ENCODE measurements around the gene SFSWAP.
A peak's percentile ranks its signal among the peaks of the same experiment; 100 is the strongest.

The SFSWAP gene

DNA sequence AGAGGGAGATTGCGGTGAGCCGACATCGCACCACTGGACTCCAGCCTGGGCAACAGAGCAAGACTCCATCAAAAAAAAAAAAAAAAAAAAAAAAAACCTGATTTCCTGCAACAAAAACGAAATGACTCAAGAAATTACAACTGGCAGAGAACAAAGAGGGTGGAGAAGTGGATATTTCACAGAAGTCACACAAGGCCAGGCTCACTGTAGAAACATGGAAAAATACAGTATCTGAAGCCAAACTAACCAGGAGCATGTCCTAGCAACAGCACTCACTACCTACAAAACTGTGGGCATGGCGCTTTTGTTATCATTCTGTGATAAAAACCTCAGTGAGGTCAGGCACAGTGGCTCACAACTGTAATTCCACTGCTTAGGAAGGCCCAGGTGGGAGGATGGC lies 105.6 kb downstream of the SFSWAP start:
- FAIRE-seq (no peak), DNase-seq (ENCODE audit: insufficient read length, low spot score) (no peak)
- no peak for TF ChIP-seq POLR2A (IDR thresholded peaks at IDR 0.05; ENCODE audit: low read depth, low read length)

DNA sequence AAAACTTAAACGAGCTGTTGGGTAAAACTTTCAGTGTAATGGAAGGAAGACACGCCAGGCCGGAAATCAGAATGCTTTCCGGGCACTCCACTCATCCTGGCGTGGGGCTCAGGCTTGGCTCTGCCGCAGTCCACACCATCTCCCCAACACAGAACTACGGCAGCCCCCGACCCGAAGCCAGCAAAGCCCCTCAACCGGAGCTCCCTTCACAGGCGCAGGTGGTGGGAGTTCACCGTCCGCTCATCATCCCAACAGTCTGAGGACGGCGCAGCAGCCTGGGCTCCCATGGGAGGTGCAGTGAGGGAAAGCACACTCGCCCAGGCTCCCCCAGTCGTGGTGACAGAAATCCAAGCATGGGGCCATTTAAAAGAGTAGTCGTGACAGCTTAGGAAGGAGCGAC lies 106.4 kb downstream of the SFSWAP start:
- FAIRE-seq: no peak
- no peak for DNase-seq (ENCODE audit: insufficient read length, low spot score)
- TF ChIP-seq POLR2A (IDR thresholded peaks at IDR 0.05; ENCODE audit: low read depth, low read length): no peak

DNA sequence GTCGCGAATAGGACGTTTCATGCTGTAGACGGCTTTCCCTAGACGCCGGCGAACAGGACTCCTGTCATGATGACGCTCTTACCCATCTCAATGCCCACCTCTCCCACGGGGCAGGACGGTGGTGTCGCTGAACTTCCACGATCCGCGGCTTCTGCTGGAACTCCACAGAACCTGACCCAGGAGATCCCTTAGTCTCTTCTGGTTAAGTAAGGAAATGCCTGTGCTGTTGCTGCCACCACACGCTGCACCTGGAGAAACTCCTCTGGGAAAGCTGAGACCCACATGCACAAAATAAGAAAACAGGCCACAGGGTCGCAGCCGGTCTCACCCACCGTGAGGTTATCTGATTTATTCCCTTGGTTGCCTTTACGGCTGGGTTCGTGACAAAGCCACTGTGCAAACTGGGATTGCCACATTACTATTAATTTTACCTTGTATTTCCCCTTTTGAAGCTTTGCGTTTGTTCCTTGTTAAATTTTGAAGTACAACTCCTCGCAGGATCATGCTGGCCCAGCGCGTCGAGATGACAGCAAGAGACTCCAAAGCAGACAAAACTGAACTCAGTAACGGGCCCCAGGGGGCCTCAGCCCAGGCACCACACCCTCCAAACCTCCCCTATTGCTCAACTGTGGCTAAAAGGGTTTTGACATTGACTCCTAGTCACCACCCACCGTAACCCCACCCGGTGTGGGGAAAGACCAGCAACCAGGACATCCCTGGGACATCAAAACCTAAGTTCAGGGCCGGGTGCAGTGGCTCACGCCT lies 108.1 kb downstream of the SFSWAP start:
- DNase-seq (ENCODE audit: insufficient read length, low spot score): no peak
- no peak for FAIRE-seq
- no peak for TF ChIP-seq POLR2A (IDR thresholded peaks at IDR 0.05; ENCODE audit: low read depth, low read length)

DNA sequence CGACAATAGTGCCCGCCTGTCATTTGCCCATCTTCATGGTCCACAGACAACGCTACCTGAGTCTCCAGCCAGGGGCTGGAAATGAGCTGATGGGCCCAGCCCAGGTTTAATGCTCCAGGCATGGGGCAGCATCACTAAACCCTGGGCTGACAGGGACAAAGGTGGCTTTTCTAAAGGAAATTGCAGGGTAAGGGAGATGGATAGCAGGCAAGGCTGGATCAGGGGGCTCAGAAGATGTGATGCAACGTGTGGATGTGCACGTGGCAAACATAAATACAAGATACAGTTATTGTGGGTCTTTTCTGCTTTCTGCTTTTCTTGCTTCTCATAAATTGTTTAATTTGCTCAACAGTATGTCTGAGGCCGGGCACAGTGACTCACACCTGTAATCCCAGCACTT lies 113.6 kb downstream of the SFSWAP start:
- no peak for FAIRE-seq
- no peak for DNase-seq (ENCODE audit: insufficient read length, low spot score)
- TF ChIP-seq POLR2A (IDR thresholded peaks at IDR 0.05; ENCODE audit: low read depth, low read length): no peak

DNA sequence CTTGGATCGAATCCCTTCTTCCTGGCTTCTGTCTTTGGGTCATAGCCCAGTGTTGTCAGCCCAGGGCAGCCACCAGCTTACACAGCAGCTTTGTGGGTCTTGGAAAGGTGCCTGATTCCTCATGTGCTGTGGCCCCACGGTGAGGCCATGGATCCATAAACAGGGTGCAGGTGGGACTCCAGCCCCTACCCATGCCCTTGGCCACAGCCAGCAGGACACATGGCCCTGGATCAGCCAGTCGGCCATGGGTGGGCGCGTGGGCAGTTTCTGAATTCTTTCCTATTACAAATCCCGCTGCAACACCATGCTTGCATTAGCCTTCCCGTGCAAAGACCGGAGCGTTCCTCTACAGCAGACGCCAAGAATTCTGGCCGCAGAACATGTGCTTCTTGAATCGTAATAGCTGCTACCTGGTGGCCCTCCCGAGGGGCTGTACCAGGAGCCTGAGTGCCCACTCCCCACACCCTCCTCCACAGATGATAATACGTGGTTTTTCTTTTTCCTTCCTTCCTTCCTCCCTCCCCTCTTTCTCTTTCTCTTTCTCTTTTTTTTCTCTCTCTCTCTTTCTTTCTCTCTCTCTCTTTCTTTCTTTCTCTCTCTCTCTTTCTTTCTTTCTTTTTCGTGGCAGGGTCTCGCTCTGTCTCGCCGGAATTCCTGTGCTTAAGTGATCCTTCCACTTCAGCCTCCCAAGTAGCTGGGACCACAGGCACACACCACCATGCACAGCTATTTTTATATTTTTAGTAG lies 114.4 kb downstream of the SFSWAP start:
- FAIRE-seq (no peak), DNase-seq (ENCODE audit: insufficient read length, low spot score) (no peak)
- no peak for TF ChIP-seq POLR2A (IDR thresholded peaks at IDR 0.05; ENCODE audit: low read depth, low read length)

DNA sequence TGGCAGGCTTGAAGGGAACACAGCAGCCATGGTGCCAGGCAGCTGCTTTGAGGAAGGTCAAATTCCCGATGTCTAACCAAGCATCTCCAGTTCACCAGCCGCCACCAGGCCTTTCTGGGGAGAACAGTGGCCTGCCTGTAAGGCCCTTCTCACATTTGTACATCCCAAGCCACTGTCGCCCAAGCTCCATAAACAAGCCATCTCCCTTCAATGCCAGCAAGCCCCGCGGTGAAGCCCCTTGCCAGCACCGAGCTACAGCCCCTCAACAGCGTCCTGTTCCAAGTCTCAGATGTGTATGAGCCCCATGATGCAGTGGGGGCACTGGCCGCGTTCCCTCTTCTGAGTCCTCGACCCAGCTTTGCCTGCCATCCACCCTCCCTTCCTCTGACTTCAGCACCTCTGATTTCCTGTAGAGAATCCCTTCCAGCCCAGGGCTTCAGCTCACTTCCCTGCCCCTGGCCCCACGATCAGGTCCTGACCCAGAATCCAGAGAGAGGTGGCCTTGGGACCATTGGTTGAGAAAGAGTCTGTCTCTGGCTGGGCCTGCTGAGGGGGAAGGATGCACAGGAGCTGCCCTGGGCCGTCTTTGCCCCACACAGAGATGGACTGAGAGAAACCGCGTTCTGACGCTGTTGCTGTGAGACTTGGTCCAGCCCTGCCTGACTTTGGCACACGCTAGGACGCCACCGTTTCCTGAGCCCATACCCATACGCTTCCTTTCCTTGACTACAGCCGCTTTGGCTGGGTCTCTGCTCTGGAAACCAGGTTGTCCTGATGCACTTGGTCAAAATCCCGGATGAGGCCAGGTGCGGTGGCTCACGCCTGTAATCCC lies 115.4 kb downstream of the SFSWAP start:
- TF ChIP-seq POLR2A (IDR thresholded peaks at IDR 0.05; ENCODE audit: low read depth, low read length): no peak
- FAIRE-seq: no peak
- no peak for DNase-seq (ENCODE audit: insufficient read length, low spot score)

DNA sequence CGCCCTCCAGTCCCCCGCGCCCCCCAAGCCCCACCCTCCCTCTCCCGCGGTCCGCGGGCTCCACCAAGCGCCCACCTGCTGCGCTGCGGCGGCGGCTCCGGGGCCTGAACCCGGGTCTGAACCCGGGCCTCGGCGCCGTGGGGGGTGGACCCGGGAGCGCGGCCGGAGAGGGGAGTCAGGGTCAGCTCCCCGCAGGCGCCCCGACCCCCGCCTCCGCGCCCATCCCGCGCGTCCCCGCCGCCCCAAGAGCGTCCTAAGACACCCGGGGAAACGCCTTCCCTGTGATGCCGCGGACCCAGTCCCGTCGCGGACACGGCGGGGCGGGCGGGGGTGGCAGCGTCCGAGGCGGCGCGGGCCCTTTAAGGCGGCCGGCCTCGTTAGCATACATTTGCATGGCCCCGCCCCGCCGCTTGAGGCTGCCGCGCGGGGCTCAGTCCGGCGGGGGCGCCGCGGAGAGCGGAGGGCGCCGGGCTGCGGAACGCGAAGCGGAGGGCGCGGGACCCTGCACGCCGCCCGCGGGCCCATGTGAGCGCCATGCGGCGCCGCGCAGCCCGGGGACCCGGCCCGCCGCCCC lies 117.2 kb downstream of the SFSWAP start, which contains the start of gene MMP17:
Gene MMP17 (plus strand): TSS at position 433 of the 574 bp plus-strand sequence. CDS start 102 bp downstream, at position 535.
- FAIRE-seq: no peak
- peak; percentile 86 for TF ChIP-seq POLR2A (IDR thresholded peaks at IDR 0.05; ENCODE audit: low read depth, low read length)
- no peak for DNase-seq (ENCODE audit: insufficient read length, low spot score)

DNA sequence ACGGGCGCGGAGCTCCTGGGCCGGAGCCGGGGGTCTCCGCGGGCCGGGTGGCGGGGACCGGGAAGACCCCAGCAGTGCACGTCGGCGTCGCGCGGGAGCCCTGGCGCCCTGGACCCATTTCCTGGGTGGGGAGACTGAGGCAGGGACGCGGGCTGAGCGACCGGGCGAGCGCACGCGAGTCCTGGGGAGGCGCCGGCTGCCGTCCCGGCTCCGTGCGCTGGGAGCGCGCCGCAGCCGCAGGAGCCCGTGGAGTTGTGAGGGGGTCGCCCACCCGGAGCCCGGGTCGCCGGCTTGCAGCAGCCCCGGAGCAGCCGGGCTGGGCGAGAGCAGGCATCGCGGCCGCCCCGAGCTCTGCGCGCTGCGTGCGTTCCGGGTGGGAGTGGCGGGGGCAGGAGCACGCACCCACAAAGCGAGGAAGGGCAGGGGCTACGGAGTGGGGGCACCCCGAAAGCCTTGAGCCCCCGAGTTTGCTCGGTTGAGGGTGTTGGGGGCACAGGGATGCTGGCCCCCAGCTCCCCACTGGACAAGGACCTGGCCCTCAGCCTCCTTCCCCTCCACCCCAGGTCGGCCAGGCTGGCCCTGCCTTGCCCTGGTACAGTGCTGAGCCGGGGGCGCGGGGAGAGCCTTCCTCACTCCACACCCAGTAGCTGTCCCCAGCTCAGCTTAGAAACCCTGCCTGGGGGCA lies 117.9 kb downstream of the SFSWAP start:
- no peak for FAIRE-seq
- no peak for DNase-seq (ENCODE audit: insufficient read length, low spot score)
- TF ChIP-seq POLR2A (IDR thresholded peaks at IDR 0.05; ENCODE audit: low read depth, low read length): no peak

DNA sequence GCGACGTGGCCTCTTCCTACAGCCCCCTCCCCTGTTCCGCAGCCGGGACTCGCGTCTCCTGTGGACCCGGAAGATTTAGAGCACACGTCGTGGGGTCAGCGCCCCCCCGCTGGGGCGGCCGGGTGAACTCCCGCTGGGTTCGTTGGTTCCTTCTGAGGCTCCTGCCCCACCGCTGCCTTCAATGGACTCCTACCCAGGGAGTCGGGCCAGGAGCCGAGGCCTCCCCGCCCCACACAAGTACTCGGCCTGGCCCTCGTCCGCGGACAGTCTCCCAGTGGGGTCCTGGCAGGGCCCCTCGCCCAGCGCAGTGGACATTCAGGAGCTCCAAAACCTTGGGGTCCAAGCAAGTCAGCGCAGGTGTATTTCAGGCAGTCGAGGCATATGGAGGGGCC lies 118.5 kb downstream of the SFSWAP start:
- FAIRE-seq (no peak), DNase-seq (ENCODE audit: insufficient read length, low spot score) (no peak)
- no peak for TF ChIP-seq POLR2A (IDR thresholded peaks at IDR 0.05; ENCODE audit: low read depth, low read length)

DNA sequence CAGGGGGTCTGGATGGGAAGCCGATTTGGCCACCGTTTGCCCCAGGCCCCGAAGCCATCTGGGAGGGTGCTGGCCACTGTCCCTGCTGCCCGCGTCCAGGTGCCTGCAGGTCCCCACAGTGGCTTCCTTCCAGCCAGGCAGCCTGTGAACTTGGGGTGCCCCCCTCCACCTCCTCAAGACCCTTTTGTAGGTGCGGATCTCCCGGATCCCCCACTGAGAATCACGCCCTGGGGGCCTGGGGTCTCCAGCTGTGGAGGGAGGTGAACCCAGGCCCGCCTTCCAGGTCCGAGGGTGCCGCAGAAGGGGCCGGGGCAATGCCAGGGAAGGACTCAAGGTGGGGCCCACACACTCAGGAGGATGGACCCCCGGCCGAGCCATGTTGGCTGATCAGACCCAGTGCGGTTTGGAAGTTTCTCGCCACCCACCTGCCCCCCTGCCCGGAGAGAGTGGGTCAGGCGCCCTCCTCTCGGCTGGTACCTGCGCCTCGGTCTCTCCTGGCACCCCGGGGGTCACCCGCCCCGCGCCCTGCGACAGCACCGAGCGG lies 119.0 kb downstream of the SFSWAP start:
- FAIRE-seq (no peak), DNase-seq (ENCODE audit: insufficient read length, low spot score) (no peak)
- no peak for TF ChIP-seq POLR2A (IDR thresholded peaks at IDR 0.05; ENCODE audit: low read depth, low read length)

DNA sequence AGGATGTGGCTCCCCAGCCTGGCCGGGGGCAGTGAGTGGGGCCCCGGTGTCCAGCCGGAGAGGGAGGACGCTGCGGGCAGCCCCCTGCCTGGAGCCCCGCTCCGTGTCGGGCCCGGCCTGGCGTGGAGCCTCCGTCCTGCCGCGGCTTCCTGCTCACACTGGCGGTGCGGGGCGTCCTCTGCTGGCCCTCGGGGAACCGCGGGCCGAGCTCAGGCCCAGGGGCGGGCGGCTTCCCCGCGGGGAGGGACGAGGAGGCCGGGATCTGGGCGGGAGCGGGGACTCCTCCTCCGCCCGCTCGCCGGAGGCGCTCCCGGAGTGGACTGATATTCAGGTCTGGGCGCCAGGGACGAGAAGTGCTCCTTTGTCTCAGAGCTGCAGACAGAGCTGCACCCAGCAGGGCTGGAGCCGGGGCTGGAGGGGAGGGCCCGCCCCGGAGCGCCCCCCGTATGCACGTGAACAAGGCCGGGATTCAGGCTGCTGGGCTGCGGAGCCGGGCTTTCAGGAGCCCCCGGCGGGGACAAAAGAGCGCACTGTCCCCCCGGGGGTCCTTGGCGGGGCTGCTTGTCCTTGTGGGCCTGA lies 119.5 kb downstream of the SFSWAP start:
- DNase-seq (ENCODE audit: insufficient read length, low spot score): peak; percentile 88

DNA sequence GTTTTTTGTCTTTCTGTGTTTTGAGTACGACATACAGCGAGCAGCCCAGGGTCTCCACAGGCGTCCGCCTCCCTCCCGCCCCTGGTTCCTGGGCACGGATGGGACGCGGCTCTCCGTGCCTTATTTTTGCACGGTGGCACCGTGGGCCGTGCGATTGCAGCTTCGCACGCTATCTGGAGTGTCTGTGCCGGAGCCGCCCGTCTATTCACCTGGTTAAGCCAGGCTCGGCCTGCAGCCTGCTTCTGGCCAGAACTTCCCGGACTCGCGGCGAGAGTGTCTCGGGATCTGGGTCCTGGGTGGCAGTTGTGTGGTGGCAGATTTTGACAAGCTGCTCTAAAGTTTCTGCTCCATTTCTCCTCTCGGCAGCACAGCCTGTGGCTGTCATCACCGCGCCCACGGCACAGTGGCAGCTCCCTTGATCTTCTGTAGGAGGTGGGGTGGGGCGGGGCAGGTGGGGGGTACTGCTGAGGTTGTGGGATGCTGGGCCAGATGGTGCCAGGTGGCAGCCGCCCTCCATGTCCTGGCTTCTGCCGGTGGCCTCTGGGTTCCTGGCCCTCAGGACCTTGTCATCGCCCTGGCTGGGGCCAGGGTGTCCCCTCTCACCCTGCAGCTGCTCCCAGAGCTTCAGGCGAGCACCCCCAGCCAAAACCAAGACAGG lies 120.2 kb downstream of the SFSWAP start:
- DNase-seq (ENCODE audit: insufficient read length, low spot score): no peak
- no peak for TF ChIP-seq POLR2A (IDR thresholded peaks at IDR 0.05; ENCODE audit: low read depth, low read length)
- no peak for FAIRE-seq

More for the DNA sequence above, 119.5 kb downstream of the SFSWAP start:
- no peak for FAIRE-seq
- TF ChIP-seq POLR2A (IDR thresholded peaks at IDR 0.05; ENCODE audit: low read depth, low read length): peak; percentile 33; the same call in 1 of the 2 replicates
